HG02943 (cell line): ENCODE results near the gene AJAP1.

ENCODE experiments used
- ATAC-seq: cut with Tn5 transposase; IDR thresholded peaks from one replicate; pipeline ENCODE4 v1.9.1; 2021; ENCODE audit warnings: mild to moderate bottlenecking, low read depth, moderate library complexity; ENCODE audit not compliant: unreplicated experiment

AJAP1 gene

GRCh38 chr1:4628992-4629391, 25.4 kb upstream of the AJAP1 start:
- ATAC-seq, result no peak

- ATAC-seq, result no peak
Measured at GRCh38 chr1:4630561-4630960, 23.8 kb upstream of the AJAP1 start.

- no peak for ATAC-seq
Measured at GRCh38 chr1:4631321-4631720, 23.1 kb upstream of the AJAP1 start.

GRCh38 chr1:4633346-4633745, 21.1 kb upstream of the AJAP1 start:
- no peak for ATAC-seq

GRCh38 chr1:4634156-4634792, 20.1 kb upstream of the AJAP1 start:
- no peak for ATAC-seq

GRCh38 chr1:4634793-4635406, 19.5 kb upstream of the AJAP1 start:
- ATAC-seq, result no peak

- ATAC-seq, result no peak
Measured at GRCh38 chr1:4636186-4636585, 18.2 kb upstream of the AJAP1 start.

- no peak for ATAC-seq
Measured at GRCh38 chr1:4636644-4637380, 17.6 kb upstream of the AJAP1 start.

- ATAC-seq, result no peak
Measured at GRCh38 chr1:4637616-4638344, 16.6 kb upstream of the AJAP1 start.

- ATAC-seq, result no peak
Measured at GRCh38 chr1:4638345-4638729, 16.1 kb upstream of the AJAP1 start.

GRCh38 chr1:4640931-4641330, 13.5 kb upstream of the AJAP1 start:
- ATAC-seq, result no peak

- ATAC-seq, result no peak
Measured at GRCh38 chr1:4647391-4647790, 7.0 kb upstream of the AJAP1 start.

- no peak for ATAC-seq
Measured at GRCh38 chr1:4648657-4649056, 5.8 kb upstream of the AJAP1 start.

- no peak for ATAC-seq
Measured at GRCh38 chr1:4650481-4650880, 3.9 kb upstream of the AJAP1 start.

- ATAC-seq, result no peak
Measured at GRCh38 chr1:4650981-4651380, 3.4 kb upstream of the AJAP1 start.

GRCh38 chr1:4652631-4653327, 1.6 kb upstream of the AJAP1 start:
- ATAC-seq, result no peak

- ATAC-seq, result no peak
Measured at GRCh38 chr1:4653328-4653660, 1.1 kb upstream of the AJAP1 start.

GRCh38 chr1:4654764-4655673, 610 bp downstream of the AJAP1 start:
- ATAC-seq, result no peak

GRCh38 chr1:4655674-4656532, 1.5 kb downstream of the AJAP1 start:
- no peak for ATAC-seq
